HCT116 (cell line): ENCODE results near the gene GGA2.

ENCODE experiments used
- CTCF ChIP-seq, 3 experiments: fragments of 200-600 bp in 1 of 3; sonication (generic) in 1 of 3; IDR thresholded peaks in 2 of 3; conservative IDR thresholded peaks in 1 of 3; 2 replicates each; pipeline ENCODE4 v1.5.1; 2012 to 2017; ENCODE audit warnings: low read depth in 2 of 3, low read length in 2 of 3, antibody characterized with exemption in 1 of 3, borderline replicate concordance in 1 of 3, control low read depth in 1 of 3, mild to moderate bottlenecking in 1 of 3, mixed read lengths in 1 of 3, mixed run types in 1 of 3, moderate library complexity in 1 of 3; ENCODE audit not compliant: insufficient read depth in 1 of 3
- EGR1 ChIP-seq: IDR thresholded peaks from 2 replicates; pipeline ENCODE4 v1.6.1; 2012; ENCODE audit warnings: low read depth
- EZH2 ChIP-seq: fragments of 200-600 bp; sonication (generic); IDR thresholded peaks from 2 replicates; pipeline ENCODE4 v1.6.1; 2017; ENCODE audit warnings: antibody characterized with exemption, mixed run types
- POLR2A ChIP-seq: IDR thresholded peaks from 2 replicates; pipeline ENCODE4 v1.7.0; 2011; ENCODE audit warnings: borderline replicate concordance; ENCODE audit not compliant: insufficient read depth, insufficient read length; ENCODE audit errors: extremely low read depth

- TF ChIP-seq CTCF (IDR thresholded peaks at IDR 0.05 in 2 of 3, conservative IDR thresholded peaks at IDR 0.05 in 1 of 3; ENCODE audit: borderline replicate concordance in 1 of 3, insufficient read depth in 1 of 3, low read depth in 2 of 3, low read length in 2 of 3) (no peak), POLR2A (no peak), EGR1 (no peak), EZH2 (no peak)
These were observed 9.0 kb downstream of the GGA2 start for GRCh38 chr16:23501291-23501690.
